MV-4-11 (cell line): ENCODE data around the gene CTSL.

Source experiments
- DNase-seq: peaks from one replicate; lab custom pipeline; 2025; lab: John Stamatoyannopoulos, UW

Gene CTSL

GRCh38 chr9:87701491-87701890 lies 24.4 kb upstream of the CTSL start:
- DNase-seq: no peak

DNA sequence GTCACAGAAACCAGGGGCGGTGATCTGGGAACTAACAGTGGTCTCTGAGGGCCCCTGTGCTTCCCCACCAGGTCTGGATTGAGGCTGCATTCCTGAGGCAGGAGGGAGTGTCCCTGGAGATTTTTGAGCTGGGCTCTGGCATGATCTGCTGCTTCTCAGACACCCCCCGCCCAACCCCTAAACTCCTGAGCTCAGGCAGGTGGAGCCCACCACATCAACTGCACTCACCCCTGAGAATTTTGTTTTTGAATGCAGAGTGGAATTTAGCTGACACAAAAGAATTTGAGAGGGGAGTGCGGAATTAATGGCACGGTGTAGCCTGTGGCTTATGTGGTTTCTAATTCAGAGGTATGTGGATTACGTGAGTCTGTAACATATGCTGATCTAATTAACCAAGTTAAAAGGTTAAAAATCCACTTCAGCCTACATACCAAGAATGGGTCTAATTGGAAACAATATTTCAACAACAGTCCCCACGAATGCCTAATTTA lies 23.9 kb upstream of the CTSL start:
- no peak for DNase-seq

DNA sequence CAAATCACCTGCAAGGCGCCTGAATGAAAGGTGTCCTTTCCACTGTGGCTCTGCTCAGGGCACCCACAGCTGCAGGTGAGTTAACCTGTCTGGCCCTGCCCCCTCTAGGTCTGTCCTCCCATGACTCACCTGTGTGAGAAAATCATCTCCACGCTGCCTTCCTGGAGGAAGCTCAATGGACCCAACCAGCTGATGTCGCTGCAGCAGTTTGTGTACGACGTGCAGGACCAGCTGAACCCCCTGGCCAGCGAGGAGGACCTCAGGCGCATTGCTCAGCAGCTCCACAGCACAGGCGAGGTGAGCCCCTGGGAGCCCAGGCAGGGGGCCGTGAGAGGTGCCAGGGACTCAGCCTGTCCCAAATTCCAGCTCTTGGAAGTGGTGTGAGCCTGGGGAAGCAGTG lies 23.0 kb upstream of the CTSL start:
- DNase-seq: no peak

DNA sequence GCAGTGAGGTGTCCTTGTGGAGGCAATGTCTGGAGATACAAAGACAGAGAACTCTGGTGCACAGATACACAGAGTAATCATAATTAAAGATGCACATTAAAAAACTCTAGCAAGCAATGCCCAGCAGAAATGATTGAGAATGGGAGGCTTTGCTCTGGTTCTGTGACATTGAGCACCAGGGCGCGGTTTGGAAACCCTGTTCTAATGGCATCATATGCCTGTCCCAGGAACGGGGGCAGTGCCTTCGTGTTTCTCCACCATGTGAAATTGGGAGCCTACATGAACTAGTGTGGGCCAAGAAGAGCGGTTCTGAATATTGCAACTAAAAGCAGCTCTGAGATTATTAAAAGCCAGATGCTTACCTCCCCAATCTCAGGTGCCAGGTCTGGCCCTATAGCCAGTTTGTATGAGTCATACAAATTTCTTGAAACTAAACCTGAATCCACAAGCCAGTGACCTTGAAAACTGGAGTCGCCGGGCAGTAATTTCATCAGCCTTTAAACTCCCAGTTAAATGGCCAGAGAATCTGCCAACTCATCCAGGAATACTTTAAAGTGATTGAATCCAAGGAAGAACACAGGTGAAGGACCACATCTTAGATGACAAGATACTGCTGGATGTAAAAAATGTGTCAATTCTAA lies 22.2 kb upstream of the CTSL start:
- DNase-seq: no peak

- DNase-seq: no peak
Measured at GRCh38 chr9:87704342-87704741, 21.6 kb upstream of the CTSL start.

DNA sequence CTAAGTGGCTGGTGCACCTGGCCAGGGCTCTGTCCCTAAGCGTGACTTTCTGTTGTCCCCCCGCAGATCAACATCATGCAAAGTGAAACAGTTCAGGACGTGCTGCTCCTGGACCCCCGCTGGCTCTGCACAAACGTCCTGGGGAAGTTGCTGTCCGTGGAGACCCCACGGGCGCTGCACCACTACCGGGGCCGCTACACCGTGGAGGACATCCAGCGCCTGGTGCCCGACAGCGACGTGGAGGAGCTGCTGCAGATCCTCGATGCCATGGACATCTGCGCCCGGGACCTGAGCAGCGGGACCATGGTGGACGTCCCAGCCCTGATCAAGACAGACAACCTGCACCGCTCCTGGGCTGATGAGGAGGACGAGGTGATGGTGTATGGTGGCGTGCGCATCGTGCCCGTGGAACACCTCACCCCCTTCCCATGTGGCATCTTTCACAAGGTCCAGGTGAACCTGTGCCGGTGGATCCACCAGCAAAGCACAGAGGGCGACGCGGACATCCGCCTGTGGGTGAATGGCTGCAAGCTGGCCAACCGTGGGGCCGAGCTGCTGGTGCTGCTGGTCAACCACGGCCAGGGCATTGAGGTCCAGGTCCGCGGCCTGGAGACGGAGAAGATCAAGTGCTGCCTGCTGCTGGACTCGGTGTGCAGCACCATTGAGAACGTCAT lies 19.7 kb upstream of the CTSL start:
- DNase-seq: no peak

GRCh38 chr9:87707805-87708506 lies 18.0 kb upstream of the CTSL start:
- peak; percentile 68 for DNase-seq

GRCh38 chr9:87708546-87708945 lies 17.4 kb upstream of the CTSL start:
- no peak for DNase-seq

DNA sequence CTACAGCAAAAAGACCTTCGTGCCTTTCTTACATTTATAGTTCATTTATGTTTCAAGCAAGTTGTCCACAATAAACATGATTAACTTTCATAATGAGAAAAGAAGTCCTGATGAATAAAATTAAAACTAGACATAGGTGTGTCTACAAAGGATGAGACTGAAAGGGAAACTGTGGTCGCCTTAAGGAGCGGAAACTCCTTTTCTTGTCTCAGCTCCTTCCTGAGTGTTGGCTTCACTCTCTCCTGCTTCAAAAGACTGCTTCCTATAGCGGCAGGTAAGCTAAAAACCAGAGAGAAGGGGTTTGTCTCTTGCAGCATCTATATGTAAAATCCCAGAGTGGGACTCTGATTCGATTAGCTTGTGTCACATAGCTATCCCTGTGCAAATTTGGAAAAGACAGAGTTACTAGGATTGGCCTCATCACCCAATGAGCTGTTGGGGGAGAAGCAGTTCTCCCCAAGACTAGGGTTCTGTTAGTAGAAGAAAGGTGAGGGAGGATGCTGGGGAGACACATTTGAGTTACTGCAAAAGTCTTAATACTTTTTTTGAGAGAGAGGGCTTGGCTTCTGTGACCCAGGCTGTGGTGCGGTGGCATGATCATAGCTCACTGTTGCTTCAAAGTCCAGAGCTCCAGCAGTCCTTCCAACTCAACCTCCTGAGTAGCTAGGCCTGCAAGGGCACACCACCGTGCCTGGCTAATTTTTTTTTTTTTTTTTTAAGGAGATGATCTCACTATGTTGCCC lies 16.8 kb upstream of the CTSL start:
- DNase-seq: no peak

GRCh38 chr9:87710443-87710842 lies 15.5 kb upstream of the CTSL start:
- DNase-seq: peak; percentile 69

- peak; percentile 6 for DNase-seq
Measured at GRCh38 chr9:87711857-87712800, 13.8 kb upstream of the CTSL start.

GRCh38 chr9:87712801-87713277 lies 13.1 kb upstream of the CTSL start:
- no peak for DNase-seq

DNA sequence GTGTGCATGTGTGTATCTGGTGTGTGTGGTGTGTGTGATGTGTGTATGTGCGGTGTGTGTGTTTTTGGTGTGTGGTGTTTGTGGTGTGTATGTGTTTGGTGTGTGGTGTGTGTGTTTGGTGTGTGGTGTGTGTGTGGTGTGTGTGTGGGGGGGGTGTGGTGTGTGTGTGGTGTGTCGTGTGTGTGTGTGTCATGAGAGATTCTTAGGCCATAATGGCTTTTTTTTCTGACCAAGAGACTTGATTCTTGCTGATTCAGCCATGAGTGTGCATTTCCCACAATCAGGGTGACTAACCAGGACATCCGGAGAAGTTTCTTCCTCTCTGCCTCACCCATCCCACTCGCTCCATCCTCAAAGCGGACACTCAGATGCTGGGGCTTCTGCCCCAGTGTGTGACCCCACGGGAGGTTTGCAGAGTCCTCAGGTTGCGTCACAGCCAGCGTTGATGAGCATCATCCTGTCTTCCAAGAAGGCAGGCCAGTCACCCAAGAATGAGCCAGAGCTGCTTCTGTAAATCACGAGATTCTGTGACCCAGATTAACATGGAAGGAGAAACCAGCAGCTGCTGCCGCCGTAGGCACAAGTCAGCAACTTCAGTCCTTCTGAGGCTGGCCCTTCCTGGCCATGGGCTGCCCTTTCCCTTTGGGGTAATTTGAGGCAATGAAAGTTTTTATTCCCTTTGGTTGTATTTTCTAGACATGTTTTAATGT lies 12.5 kb upstream of the CTSL start:
- peak; percentile 97 for DNase-seq

DNA sequence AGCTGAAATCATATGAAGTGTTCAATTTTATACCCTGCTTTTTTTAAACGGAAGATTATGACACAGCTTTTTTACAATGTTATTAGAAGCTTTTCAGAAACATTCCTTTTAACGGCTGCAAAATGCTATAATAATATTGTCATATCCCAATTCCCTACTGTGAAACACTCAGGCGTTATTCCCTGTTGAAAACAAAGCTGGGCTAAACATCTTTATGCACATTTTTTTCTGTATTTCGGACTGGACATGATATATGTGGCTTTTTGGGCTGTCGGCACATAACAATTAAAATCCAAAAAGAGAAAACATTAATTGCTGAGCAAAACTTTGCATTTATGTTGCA lies 12.0 kb upstream of the CTSL start:
- DNase-seq: no peak

DNA sequence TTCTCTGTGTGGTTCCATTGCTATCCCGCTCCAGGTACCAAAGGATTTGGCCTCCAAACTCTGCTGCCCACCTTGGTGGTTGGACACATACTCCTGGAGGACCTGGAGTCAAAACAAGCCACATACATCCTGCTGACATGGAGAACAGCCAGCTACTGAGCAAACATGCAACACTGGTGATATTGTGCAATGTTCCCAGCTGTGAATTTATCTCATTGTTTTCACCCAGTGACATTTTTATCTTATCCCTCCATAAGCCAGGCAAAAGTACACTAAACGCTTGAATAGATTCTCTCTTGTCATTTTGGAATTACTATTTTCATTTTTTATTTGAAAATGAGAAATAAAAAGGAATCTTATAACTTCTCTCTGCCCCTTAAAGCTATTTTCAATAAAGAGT lies 11.1 kb upstream of the CTSL start:
- peak; percentile 70 for DNase-seq

- DNase-seq: no peak
Measured at GRCh38 chr9:87716141-87716540, 9.8 kb upstream of the CTSL start.

DNA sequence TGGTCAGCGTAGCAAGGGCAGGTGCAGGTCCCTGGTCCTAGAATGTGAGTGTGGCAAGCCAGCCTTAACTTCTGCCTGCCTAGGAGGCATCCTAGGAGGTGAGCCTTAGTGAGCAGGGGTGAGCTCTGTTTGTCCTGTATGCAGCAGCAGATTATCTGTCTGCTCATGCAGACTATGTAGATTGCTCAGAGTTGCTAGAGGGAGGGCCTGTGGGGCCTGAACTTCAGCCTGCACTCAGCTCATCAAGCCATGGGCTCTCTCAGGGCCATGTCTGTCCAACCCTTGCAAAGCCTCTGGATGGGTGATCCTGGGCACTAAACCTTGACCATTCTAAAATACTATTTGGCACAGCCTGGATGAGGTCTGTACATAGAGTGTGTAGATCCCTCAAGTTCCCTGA lies 8.5 kb upstream of the CTSL start:
- DNase-seq: no peak

- no peak for DNase-seq
Measured at GRCh38 chr9:87718231-87718630, 7.7 kb upstream of the CTSL start.

DNA sequence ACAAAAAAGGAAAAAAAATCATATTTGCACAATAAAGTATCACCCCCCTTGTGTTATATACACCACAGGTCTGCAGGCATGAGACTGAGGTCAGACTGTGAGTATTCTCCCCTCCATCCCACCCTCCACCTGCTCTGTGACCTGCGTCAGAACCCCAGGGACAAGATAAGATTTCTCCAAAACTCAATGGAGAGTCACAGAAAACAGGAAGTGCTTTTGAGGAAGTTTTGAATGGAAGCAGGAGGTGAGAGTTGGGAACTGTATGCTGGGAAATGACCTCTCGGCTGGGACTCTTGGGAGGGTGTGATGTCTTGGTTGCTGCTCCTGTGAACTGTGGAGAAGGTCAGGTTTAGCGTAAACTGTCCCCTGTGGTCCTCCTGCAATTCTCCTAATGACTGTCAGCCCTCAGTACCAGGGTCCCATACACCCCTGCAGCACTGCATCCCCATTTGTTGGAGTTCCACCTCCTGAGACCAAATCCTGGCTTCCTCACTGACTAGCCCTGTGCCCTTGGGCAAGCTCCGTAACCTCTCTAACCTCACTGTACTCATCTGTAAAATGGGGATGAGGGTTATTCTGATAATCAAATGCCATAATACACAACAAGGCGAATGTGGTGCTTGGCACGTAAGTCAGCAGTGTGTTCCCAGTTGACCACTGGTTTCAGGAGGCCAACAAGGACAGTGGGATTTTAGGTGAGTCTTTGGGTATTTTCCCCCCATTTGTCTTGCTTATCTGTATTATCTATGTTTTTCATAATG lies 6.9 kb upstream of the CTSL start:
- DNase-seq: no peak

- DNase-seq: no peak
Measured at GRCh38 chr9:87720173-87720572, 5.7 kb upstream of the CTSL start.
